Neutrophil (primary cell): ENCODE data around the gene AKT3.

Source experiments
- H3K27ac ChIP-seq: fragments of 200-600 bp; sonication (generic); 2 replicates; pipeline ENCODE4 v1.5.1; 2016; ENCODE audit warnings: mild to moderate bottlenecking, moderate library complexity
- H3K27me3 ChIP-seq: fragments of 200-600 bp; sonication (generic); 2 replicates; pipeline ENCODE4 v1.6.0; 2016; ENCODE audit warnings: mild to moderate bottlenecking
- H3K36me3 ChIP-seq: fragments of 200-600 bp; sonication (generic); 2 replicates; pipeline ENCODE4 v1.5.1; 2017
- H3K4me1 ChIP-seq, 2 experiments: fragments of 200-600 bp in 1 of 2; sonication (generic) in 1 of 2; 1 replicate in 1 of 2; 2 replicates in 1 of 2; pipeline versions ENCODE4 v1.5.1 to v1.6.1; 2013 to 2016; ENCODE audit warnings: low read depth in 1 of 2, low read length in 1 of 2, mild to moderate bottlenecking in 1 of 2, moderate library complexity in 1 of 2; ENCODE audit not compliant: control insufficient read depth in 1 of 2, insufficient read depth in 1 of 2
- H3K4me3 ChIP-seq, 2 experiments: fragments of 200-600 bp in 1 of 2; sonication (generic) in 1 of 2; 1 replicate in 1 of 2; 2 replicates in 1 of 2; pipeline ENCODE4 v1.5.1; 2013 to 2016; ENCODE audit warnings: low read depth in 1 of 2, low read length in 1 of 2, mild to moderate bottlenecking in 1 of 2, moderate library complexity in 1 of 2
- H3K9me3 ChIP-seq: fragments of 200-600 bp; sonication (generic); 2 replicates; pipeline ENCODE4 v1.5.1; 2016
- TF ChIP-seq, protein P1 (sequence below): fragments of 200-600 bp; sonication (generic); IDR thresholded peaks from 2 replicates; pipeline ENCODE4 v1.5.1; 2016; ENCODE audit warnings: antibody characterized with exemption

The AKT3 gene

GRCh38 chr1:243746751-243747150 lies 103.3 kb downstream of the AKT3 start:
- TF ChIP-seq, protein P1, sequence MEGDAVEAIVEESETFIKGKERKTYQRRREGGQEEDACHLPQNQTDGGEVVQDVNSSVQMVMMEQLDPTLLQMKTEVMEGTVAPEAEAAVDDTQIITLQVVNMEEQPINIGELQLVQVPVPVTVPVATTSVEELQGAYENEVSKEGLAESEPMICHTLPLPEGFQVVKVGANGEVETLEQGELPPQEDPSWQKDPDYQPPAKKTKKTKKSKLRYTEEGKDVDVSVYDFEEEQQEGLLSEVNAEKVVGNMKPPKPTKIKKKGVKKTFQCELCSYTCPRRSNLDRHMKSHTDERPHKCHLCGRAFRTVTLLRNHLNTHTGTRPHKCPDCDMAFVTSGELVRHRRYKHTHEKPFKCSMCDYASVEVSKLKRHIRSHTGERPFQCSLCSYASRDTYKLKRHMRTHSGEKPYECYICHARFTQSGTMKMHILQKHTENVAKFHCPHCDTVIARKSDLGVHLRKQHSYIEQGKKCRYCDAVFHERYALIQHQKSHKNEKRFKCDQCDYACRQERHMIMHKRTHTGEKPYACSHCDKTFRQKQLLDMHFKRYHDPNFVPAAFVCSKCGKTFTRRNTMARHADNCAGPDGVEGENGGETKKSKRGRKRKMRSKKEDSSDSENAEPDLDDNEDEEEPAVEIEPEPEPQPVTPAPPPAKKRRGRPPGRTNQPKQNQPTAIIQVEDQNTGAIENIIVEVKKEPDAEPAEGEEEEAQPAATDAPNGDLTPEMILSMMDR, result no peak
- H3K27ac ChIP-seq, result no peak overlapping the region
- no peaks in the 10 kb centered on the region for H3K36me3 ChIP-seq
- no peaks in the 10 kb centered on the region for H3K4me1 ChIP-seq
- no peaks in the 10 kb centered on the region for H3K27me3 ChIP-seq
- H3K4me3 ChIP-seq, result no peak overlapping the region
- H3K9me3 ChIP-seq, result no peaks in the 10 kb centered on the region

- no peaks in the 10 kb centered on the region for H3K9me3 ChIP-seq
- H3K36me3 ChIP-seq, result no peaks in the 10 kb centered on the region
- no peaks in the 10 kb centered on the region for H3K27me3 ChIP-seq
- no peak overlapping the region for H3K4me3 ChIP-seq
- H3K4me1 ChIP-seq, result no peaks in the 10 kb centered on the region
- TF ChIP-seq, protein P1, result no peak
- H3K27ac ChIP-seq, result no peak overlapping the region
These were observed 104.7 kb downstream of the AKT3 start for GRCh38 chr1:243745356-243745755.

DNA sequence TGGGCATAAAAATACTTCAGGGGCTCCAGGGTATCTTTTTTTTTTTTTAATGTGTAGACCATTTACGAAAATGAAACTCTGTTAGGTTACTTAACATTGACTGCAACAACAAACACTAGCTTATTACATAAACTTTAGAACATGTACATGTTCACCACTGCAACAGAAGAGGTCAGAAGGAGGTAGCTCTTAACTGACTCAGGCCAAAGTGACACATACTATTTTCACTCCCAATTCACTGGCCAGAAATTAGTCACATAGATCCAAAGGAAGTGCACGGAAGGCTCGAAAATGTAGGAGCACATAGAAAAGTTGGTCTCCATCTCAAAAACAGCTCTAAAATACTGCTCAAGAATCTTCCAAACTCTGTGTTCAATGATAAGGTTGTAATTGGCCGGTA lies 107.2 kb downstream of the AKT3 start:
- Histone ChIP-seq H3K27me3 (no peaks in the 10 kb centered on the region), H3K9me3 (no peaks in the 10 kb centered on the region), H3K4me3 (no peak overlapping the region), H3K36me3 (no peaks in the 10 kb centered on the region), H3K27ac (no peak overlapping the region), H3K4me1 (no peaks in the 10 kb centered on the region)
- TF ChIP-seq, protein P1, result no peak

DNA sequence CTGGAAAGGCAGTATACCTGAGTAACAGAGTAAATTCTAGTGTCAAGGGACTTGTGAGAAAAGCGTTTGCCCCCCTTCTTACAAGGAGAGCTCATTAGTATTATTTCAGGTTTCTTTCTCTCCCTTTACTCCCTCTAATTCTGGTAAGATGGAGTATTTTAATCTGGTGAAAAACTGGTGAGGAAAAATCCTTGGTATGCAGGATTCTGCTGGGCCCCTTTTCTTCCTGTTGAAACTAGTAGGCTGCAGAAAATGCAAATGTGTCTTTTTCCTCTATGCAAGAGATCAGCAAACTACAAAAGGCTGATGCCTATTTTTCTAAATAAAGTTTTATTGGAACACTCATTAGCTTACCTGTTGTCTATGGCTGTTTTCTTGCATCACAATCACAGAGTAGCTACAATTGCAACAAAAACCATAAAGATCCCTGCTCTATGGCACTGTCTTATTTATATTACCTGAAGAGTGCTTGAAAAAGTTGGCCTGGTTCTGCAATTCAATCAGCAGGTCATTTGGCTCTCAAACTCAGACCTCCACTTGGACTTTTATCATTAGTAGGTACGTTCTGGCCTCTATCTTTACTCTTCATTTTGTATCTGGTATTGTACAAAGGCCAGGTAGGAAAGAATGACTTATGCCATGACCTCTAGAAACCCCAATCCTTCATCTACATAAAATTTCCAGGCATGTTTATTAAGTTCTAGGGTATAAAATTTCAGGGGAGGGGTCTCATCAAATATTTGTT lies 109.6 kb downstream of the AKT3 start:
- Histone ChIP-seq H3K27ac (no peak overlapping the region), H3K9me3 (no peaks in the 10 kb centered on the region), H3K4me3 (no peak overlapping the region), H3K27me3 (no peaks in the 10 kb centered on the region), H3K36me3 (no peaks in the 10 kb centered on the region), H3K4me1 (no peaks in the 10 kb centered on the region)
- TF ChIP-seq, protein P1, result no peak

DNA sequence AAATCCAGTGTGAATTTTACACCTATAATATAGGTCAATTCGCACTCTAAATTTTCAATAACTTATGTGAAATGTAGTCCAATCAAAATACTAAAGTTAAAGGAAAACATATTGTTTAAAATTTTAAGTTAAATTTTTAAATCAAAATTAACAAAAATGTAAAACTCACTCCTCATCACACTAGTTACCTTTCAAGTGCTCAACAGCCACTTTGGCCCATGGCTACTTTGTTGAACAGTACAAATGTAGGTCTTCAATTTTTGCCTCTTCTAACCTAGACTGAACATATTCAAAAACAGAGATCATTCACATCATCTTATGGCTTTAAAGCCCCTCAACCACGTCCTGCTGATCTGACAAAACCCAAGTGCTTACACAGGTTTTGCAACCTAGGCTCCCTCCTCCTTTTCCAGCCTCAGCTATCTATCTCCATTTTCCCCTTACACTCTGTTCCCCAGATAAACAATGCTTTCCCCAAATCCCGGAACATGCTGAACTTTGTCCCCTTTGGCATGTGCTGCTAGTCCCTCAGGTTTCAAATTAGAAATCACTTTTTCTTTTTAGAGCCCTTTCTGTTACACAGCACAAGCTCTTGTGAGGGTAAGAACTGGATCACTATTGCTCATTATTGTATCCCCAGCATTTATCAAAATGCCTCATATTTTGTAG lies 110.6 kb downstream of the AKT3 start:
- H3K4me3 ChIP-seq, result no peak overlapping the region
- TF ChIP-seq, protein P1, result no peak
- no peaks in the 10 kb centered on the region for H3K27me3 ChIP-seq
- H3K9me3 ChIP-seq, result no peaks in the 10 kb centered on the region
- no peak overlapping the region for H3K27ac ChIP-seq
- H3K4me1 ChIP-seq, result peaks cover 8% of the 10 kb centered on the region in 2 experiments
- H3K36me3 ChIP-seq, result no peaks in the 10 kb centered on the region
